Measurements from ENCODE around the gene CDYL2.
"Not testable (repeated sequence)": the region's sequence is repeated elsewhere in the genome, so short reads cannot be mapped to it uniquely, and the experiment has no call there.

The CDYL2 gene

DNA sequence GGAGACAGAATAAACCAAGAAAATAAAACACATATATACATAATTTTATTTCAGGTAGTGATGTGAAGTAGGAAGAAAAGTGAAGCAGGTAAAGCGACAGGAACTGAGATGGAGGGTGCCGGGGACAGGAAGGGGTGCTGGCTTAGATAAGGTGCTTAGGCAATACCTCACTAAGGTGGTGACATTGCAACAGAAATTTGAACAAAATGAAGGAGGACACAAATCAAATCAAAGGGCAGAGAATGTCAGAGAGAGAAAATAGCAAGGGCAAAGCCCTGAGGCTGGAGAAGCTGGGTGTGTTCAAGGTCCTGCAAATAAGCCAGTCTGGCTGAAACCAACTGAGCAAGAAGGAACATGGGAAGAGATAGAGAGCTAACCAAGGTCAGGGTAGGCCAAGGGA, 5.0 kb upstream of the CDYL2 start:
- in situ Hi-C loops (cut with MboI; ENCODE audit: low sequenced_read_pairs) = no loop called here

- in situ Hi-C loops (cut with MboI; ENCODE audit: low sequenced_read_pairs) = no loop called here
These were observed 3.5 kb upstream of the CDYL2 start for GRCh38 chr16:80807906-80808305.

DNA sequence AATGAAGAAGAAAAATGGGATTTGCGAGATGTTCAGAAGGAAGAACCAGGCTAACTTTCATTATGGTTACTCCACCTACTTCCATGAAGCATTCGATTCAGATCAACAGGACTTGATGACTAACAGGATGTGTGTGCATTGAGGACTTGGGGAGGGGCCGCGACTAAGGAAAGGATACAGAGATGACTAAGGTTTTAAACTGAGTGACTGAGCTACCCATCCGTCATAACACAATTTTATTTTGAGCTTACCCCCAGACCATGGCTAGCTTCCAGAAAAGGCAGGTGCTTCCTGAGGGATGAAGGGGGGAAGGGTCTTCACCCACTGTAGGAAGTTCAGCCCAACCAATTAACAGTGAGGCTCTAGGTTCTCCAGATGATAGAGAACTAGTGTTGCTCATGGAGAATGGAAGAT, 2.5 kb upstream of the CDYL2 start:
- in situ Hi-C loops (cut with MboI; ENCODE audit: low sequenced_read_pairs) = no loop called here

- in situ Hi-C loops (cut with MboI; ENCODE audit: low sequenced_read_pairs) = no loop called here
These were observed 1.9 kb upstream of the CDYL2 start for GRCh38 chr16:80806289-80806688.

- in situ Hi-C loops (cut with MboI; ENCODE audit: low sequenced_read_pairs) = no loop called here
These were observed 307 bp downstream of the CDYL2 start for GRCh38 chr16:80804056-80804525.

DNA sequence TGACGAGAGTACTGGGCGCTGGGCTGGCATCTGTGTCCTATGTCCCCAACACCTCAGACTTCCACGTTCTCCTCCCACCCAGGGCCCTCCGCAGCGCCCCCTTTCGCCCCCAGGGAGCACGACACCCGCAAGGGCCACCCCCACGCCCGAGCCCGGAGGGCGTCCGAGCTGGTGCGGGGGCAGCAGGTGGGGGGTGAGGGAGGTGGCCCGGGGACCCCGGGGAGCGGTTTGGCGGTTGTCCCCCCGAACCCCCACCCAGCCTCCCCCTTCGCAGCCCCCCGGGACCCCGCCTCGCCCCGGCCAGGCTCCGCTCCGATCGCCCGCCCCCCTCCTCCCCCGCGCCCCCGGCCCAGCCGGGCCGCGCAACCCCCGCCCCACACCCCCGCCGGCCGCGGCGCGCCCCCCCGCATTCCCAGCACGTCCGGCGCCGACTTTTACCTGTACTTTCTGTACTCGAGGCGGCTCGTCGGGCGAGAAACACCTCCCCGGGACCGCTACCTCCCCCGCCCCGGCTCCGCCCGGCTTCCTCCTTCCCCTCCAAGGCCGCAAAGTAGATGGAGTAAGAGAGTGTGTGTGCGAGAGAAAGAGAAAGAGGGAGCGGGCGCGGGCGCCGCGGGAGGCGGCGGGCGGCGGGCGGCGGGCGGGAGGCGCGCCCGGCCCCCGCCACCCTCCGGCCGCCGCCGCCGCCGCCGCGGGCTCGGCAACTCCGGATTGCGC, 901 bp downstream of the CDYL2 start:
- in situ Hi-C loops (cut with MboI; ENCODE audit: low sequenced_read_pairs) = no loop called here

DNA sequence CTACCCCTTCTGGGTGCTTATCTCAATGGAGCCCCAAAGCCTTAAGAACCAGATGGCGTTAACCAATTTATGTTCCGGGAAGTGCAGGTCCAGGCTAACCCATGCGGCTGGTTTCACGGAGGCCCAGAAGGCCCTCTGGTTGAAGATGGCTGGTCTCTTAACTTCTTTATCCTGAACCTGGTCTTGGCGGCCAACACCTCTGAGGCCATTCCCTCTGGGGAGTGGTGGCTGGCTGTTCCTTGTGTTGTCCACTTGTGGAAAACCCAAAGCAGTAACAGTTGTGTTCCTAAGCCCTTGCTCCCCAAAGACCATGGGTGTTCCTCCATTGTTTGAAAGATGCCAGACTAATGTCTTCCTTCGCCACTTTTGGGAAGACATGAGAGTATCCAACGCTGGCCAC, 1.5 kb downstream of the CDYL2 start:
- in situ Hi-C loops (cut with MboI; ENCODE audit: low sequenced_read_pairs) = no loop called here

GRCh38 chr16:80802138-80802537, 2.3 kb downstream of the CDYL2 start:
- in situ Hi-C loops (cut with MboI; ENCODE audit: low sequenced_read_pairs) = no loop called here

GRCh38 chr16:80794071-80794470, 10.3 kb downstream of the CDYL2 start:
- in situ Hi-C loops (cut with MboI; ENCODE audit: low sequenced_read_pairs) = no loop called here

DNA sequence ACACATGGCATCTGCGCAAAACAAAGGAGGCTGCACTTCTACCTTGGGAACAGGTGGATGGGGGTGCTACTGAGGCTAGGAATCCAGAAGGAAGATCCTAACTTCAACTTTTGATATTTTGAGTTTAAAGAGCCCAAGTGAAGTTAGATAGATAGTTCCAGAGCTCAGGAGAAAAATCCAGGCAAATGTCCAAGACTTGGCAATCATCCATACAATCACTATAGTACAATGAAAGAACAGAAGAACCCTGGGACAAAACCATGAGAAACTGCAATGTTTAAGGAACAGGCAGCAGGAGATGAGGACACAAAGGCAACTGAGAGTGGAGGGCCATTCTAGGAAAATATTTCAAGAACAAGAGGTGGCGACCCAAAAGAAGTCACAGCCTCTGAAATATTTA, 12.4 kb downstream of the CDYL2 start:
- in situ Hi-C loops (cut with MboI; ENCODE audit: low sequenced_read_pairs) = no loop called here

DNA sequence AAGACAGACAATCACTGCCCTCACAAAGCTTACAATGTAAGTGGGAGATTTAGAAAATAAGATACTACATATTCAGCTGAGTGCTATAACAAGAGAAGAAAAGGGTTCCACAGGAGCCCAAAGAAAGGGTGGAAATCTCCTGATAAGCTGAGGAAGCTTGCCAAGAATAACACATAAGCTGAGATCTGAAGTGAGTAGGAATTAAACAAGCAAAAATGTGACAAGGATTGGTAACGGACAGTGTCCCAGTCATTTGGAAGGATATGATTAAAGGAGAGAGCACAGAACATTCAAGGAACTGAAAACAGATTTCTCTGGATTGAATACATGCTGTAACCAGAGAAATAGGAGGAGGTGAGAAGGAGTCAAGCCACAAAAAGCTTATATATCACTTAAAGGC, 13.0 kb downstream of the CDYL2 start:
- in situ Hi-C loops (cut with MboI; ENCODE audit: low sequenced_read_pairs) = no loop called here

- in situ Hi-C loops (cut with MboI; ENCODE audit: low sequenced_read_pairs) = no loop called here
These were observed 13.6 kb downstream of the CDYL2 start for GRCh38 chr16:80790751-80791150.

DNA sequence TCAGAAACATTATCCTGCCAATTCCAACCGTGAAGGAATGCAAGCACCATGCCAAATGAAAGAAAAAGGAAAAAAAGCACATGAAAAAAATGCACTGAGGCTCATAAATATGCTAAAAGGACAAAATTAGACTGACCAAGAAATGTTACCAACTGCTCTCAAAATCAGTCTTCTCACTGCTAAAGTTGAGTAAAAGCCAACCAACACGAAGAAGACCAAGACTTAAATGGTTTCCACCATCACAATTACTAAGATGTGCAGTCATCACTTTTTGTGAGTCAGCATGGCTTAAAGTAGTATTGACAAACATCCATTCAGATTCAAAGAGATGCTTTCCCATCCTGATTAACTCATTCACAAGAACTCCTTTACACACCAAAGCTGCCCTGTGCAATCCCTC, 16.4 kb downstream of the CDYL2 start:
- in situ Hi-C loops (cut with MboI; ENCODE audit: low sequenced_read_pairs) = no loop called here

DNA sequence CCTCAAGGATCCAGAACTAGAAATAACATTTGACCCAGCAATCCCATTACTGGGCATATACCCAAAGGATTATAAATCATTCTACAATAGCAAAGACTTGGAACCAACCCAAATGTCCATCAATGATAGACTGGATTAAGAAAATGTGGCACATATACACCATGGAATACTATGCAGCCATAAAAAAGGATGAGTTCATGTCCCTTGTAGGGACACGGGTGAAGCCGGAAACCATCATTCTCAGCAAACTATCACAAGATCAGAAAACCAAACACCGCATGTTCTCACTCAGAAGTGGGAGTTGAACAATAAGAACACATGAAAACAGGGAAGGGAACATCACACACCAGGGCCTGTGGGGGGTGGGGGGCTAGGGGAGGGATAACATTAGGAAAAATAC, 17.8 kb downstream of the CDYL2 start:
- in situ Hi-C loops (cut with MboI; ENCODE audit: low sequenced_read_pairs) = not testable (repeated sequence)

DNA sequence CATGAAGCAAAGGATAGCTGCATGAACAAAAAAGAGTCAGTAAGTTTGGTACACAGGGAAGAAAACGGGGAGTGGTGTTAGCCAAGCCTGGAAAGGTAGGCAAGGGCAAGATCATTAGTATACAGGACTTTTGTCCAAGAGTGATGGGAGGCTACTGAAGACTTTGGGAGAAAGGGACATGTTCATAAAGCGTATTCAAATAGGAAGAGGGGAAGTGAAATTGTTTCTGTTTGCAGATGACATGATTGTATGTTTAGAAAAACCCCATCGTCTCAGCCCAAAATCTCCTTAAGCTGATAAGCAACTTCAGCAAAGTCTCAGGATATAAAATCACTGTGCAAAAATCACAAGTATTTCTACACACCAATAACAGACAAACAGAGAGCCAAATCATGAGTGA, 19.4 kb downstream of the CDYL2 start:
- in situ Hi-C loops (cut with MboI; ENCODE audit: low sequenced_read_pairs) = no loop called here

GRCh38 chr16:80778703-80779102, 25.7 kb downstream of the CDYL2 start:
- in situ Hi-C loops (cut with MboI; ENCODE audit: low sequenced_read_pairs) = no loop called here

- in situ Hi-C loops (cut with MboI; ENCODE audit: low sequenced_read_pairs) = no loop called here
These were observed 27.5 kb downstream of the CDYL2 start for GRCh38 chr16:80776856-80777255.

DNA sequence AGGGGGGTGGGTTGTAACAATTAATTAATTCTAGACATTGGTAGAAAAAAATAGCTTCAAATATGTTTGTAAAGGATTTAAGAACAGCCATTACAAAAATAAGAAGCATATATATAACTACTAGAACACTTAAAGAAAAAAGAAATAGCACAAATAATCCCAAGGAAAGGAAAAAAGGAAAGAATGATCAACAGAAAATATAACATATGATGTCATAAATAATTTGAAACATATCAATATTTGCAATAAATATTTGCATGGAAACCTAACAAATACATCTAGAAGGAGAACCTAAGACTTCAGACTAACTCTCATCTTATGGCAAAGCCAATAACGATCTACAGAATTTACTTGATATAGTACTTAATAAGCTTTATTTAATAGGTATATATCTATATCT, 28.9 kb downstream of the CDYL2 start:
- in situ Hi-C loops (cut with MboI; ENCODE audit: low sequenced_read_pairs) = no loop called here

DNA sequence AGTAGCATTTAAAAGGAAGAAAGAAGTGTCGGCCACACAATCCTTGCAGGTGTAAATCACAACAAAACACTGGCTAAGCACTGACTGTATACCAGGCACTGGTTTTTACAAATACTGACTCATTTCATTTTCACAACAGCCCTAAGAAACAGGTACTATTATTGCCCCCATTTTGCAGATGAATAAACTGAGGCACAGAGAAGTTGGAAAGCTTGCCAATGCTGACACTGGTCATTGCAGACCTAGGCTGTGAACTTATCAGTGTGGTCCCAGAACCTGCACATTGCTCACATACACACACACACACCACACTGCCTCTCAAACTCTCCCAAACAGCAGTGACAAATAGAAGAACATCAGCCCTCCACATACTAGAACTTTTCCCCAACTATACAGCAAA, 37.6 kb downstream of the CDYL2 start:
- in situ Hi-C loops (cut with MboI; ENCODE audit: low sequenced_read_pairs) = no loop called here

GRCh38 chr16:80759419-80760162, 44.8 kb downstream of the CDYL2 start:
- in situ Hi-C loops (cut with MboI; ENCODE audit: low sequenced_read_pairs) = no loop called here

GRCh38 chr16:80754476-80754875, 49.9 kb downstream of the CDYL2 start:
- in situ Hi-C loops (cut with MboI; ENCODE audit: low sequenced_read_pairs) = no loop called here

GRCh38 chr16:80752541-80752940, 51.9 kb downstream of the CDYL2 start:
- in situ Hi-C loops (cut with MboI; ENCODE audit: low sequenced_read_pairs) = no loop called here
